H1 (cell line): Measurements from ENCODE around the gene PANX1. TPM values are rescaled to one million over a fixed set of nuclear protein-coding genes. Genes with fewer than 3 reads are reported as not detected.

ENCODE experiments used
- CTCF ChIA-PET: fragments of 300-600 bp; sonication (Branson Sonifier 250); formaldehyde crosslinking; loops from one replicate; lab custom pipeline; 2021; ENCODE audit not compliant: partially characterized antibody; lab: Charles Lee
- POLR2A ChIA-PET: fragments of 300-600 bp; sonication (Branson Sonifier 250); formaldehyde crosslinking; loops from one replicate; lab custom pipeline; 2021; ENCODE audit warnings: inconsistent platforms; ENCODE audit not compliant: partially characterized antibody; lab: Charles Lee
- DNase-seq, 2 experiments: peaks; one replicate each; pipeline versions ENCODE4 v3.0.0 to v3.0.0-alpha.2; 2010 to 2022; ENCODE audit warnings: low spot score in 2 of 2, low read depth in 1 of 2, mixed read lengths in 1 of 2
- FAIRE-seq: peaks from 2 replicates; lab custom pipeline; 2011; peaks lifted over from hg19 to GRCh38; lab: Jason Lieb, UNC
- H2AFZ ChIP-seq: 2 replicates; pipeline ENCODE4 v1.8.1; 2012; ENCODE audit warnings: low read length, inconsistent platforms
- H2AK5ac ChIP-seq: 2 replicates; pipeline ENCODE4 v1.6.1; 2013; ENCODE audit warnings: low read depth, low read length
- H2BK120ac ChIP-seq: replicated peaks from 2 replicates; pipeline ENCODE3; 2013; ENCODE audit warnings: low read depth, low read length, inconsistent platforms
- H2BK12ac ChIP-seq: 2 replicates; pipeline ENCODE4 v1.6.1; 2013; ENCODE audit warnings: low read depth, low read length
- H2BK15ac ChIP-seq: 2 replicates; pipeline ENCODE4 v1.6.1; 2013; ENCODE audit warnings: low read length
- H2BK20ac ChIP-seq: 2 replicates; pipeline ENCODE4 v1.6.1; 2013; ENCODE audit warnings: low read length
- H2BK5ac ChIP-seq: 2 replicates; pipeline ENCODE4 v1.6.1; 2013; ENCODE audit warnings: low read depth, low read length
- H3K14ac ChIP-seq: 2 replicates; pipeline ENCODE4 v1.6.1; 2013; ENCODE audit warnings: inconsistent platforms; ENCODE audit not compliant: insufficient read length
- H3K18ac ChIP-seq: 2 replicates; pipeline ENCODE4 v1.6.1; 2013; ENCODE audit warnings: low read length; ENCODE audit errors: extremely low read depth
- H3K23ac ChIP-seq: 2 replicates; pipeline ENCODE4 v1.6.1; 2013; ENCODE audit warnings: inconsistent platforms; ENCODE audit not compliant: insufficient read length
- H3K23me2 ChIP-seq: 2 replicates; pipeline ENCODE4 v1.6.1; 2013; ENCODE audit warnings: low read depth, low read length
- H3K27ac ChIP-seq: 2 replicates; pipeline ENCODE4 v1.6.1; 2011; ENCODE audit warnings: low read depth, low read length, inconsistent platforms
- H3K27me3 ChIP-seq, 4 experiments: replicated peaks in 1 of 4; 1 replicate in 1 of 4; 2 replicates in 3 of 4; pipeline versions ENCODE4 v1.6.1 to v1.8.1; 2011 to 2013; ENCODE audit warnings: low read length in 3 of 4, mild to moderate bottlenecking in 3 of 4, inconsistent platforms in 2 of 4, mixed read lengths in 2 of 4, moderate library complexity in 1 of 4; ENCODE audit not compliant: control insufficient read depth in 3 of 4, insufficient read depth in 3 of 4; ENCODE audit errors: extremely low read depth in 1 of 4
- H3K36me3 ChIP-seq, 4 experiments: 2 replicates each; pipeline versions ENCODE4 v1.6.1 to v1.8.1; 2011 to 2013; ENCODE audit warnings: mild to moderate bottlenecking in 4 of 4, low read length in 3 of 4, moderate library complexity in 2 of 4, control low read depth in 1 of 4, inconsistent platforms in 1 of 4; ENCODE audit not compliant: insufficient read depth in 4 of 4, control insufficient read depth in 2 of 4
- H3K4ac ChIP-seq: replicated peaks from 2 replicates; pipeline ENCODE3; 2013; ENCODE audit warnings: low read length, low read depth, mixed read lengths, inconsistent platforms; ENCODE audit not compliant: insufficient read length
- H3K4me1 ChIP-seq, 4 experiments: replicated peaks in 1 of 4; 1 replicate in 1 of 4; 2 replicates in 3 of 4; pipeline versions ENCODE4 v1.6.1 to v1.8.1; 2011 to 2013; ENCODE audit warnings: low read length in 3 of 4, inconsistent platforms in 2 of 4, mixed read lengths in 1 of 4; ENCODE audit not compliant: insufficient read depth in 4 of 4, control insufficient read depth in 3 of 4
- H3K4me2 ChIP-seq, 2 experiments: 2 replicates each; pipeline versions ENCODE4 v1.6.1 to v1.8.1; 2011 to 2013; ENCODE audit warnings: low read depth in 2 of 2, low read length in 2 of 2, control low read depth in 1 of 2, inconsistent platforms in 1 of 2, mild to moderate bottlenecking in 1 of 2; ENCODE audit not compliant: insufficient read depth in 1 of 2
- H3K4me3 ChIP-seq, 4 experiments: fragments of 200-600, 300-600 bp in 1 of 4; sonication (generic), shearing (Covaris generic), sonication (Bioruptor Twin) in 1 of 4; 2 replicates each; pipeline versions ENCODE4 v1.5.1 to v1.8.1; 2011 to 2016; ENCODE audit warnings: low read length in 4 of 4, low read depth in 3 of 4, control low read depth in 2 of 4, inconsistent platforms in 2 of 4, mild to moderate bottlenecking in 2 of 4, mixed read lengths in 1 of 4, moderate library complexity in 1 of 4; ENCODE audit not compliant: insufficient read depth in 2 of 4; ENCODE audit errors: extremely low read depth in 1 of 4
- H3K56ac ChIP-seq: replicated peaks from 2 replicates; pipeline ENCODE3; 2013; ENCODE audit warnings: low read depth, mild to moderate bottlenecking, mixed read lengths, low read length, inconsistent platforms; ENCODE audit not compliant: insufficient read length
- H3K79me1 ChIP-seq: 2 replicates; pipeline ENCODE4 v1.6.1; 2013; ENCODE audit warnings: low read depth, low read length, control low read depth
- H3K79me2 ChIP-seq, 2 experiments: 2 replicates each; pipeline versions ENCODE4 v1.6.1 to v1.8.1; 2012 to 2013; ENCODE audit warnings: low read length in 2 of 2, mild to moderate bottlenecking in 2 of 2, inconsistent platforms in 1 of 2; ENCODE audit not compliant: insufficient read depth in 2 of 2, control insufficient read depth in 1 of 2
- H3K9ac ChIP-seq, 4 experiments: replicated peaks in 1 of 4; 1 replicate in 1 of 4; 2 replicates in 3 of 4; pipeline versions ENCODE4 v1.6.1 to v1.8.1; 2011 to 2013; ENCODE audit warnings: low read depth in 3 of 4, low read length in 3 of 4, control low read depth in 2 of 4, mild to moderate bottlenecking in 2 of 4, moderate library complexity in 2 of 4, inconsistent platforms in 1 of 4; ENCODE audit errors: extremely low read depth in 1 of 4
- H3K9me3 ChIP-seq, 2 experiments: 2 replicates each; pipeline versions ENCODE4 v1.6.1 to v1.8.1; 2012 to 2013; ENCODE audit warnings: mild to moderate bottlenecking in 2 of 2, moderate library complexity in 2 of 2, control low read depth in 1 of 2, inconsistent platforms in 1 of 2, low read depth in 1 of 2, low read length in 1 of 2, mixed read lengths in 1 of 2; ENCODE audit not compliant: insufficient read depth in 2 of 2
- H4K20me1 ChIP-seq, 2 experiments: replicated peaks in 1 of 2; 2 replicates each; pipeline versions ENCODE3 to v1.8.1; 2011 to 2013; ENCODE audit warnings: inconsistent platforms in 2 of 2, low read length in 2 of 2, mild to moderate bottlenecking in 1 of 2; ENCODE audit not compliant: insufficient read depth in 2 of 2, control insufficient read depth in 1 of 2
- H4K5ac ChIP-seq: 2 replicates; pipeline ENCODE4 v1.6.1; 2013; ENCODE audit warnings: low read length, low read depth, mixed read lengths, inconsistent platforms; ENCODE audit not compliant: insufficient read length
- H4K8ac ChIP-seq: 2 replicates; pipeline ENCODE4 v1.8.0; 2013; ENCODE audit warnings: mild to moderate bottlenecking, moderate library complexity, low read length, inconsistent platforms; ENCODE audit not compliant: insufficient read depth; ENCODE audit errors: extremely low read depth
- H4K91ac ChIP-seq: replicated peaks from 2 replicates; pipeline ENCODE3; 2013; ENCODE audit warnings: low read length, mixed read lengths, inconsistent platforms; ENCODE audit not compliant: insufficient read length
- SP4 ChIP-seq: IDR thresholded peaks from 2 replicates; pipeline ENCODE4 v1.6.1; 2012; ENCODE audit warnings: low read length, inconsistent platforms
- TEAD4 ChIP-seq: IDR thresholded peaks from 2 replicates; pipeline ENCODE4 v1.6.1; 2012; ENCODE audit warnings: low read depth, low read length, inconsistent platforms, mixed read lengths
- WGBS, 2 experiments: shearing (Covaris generic) in 1 of 2; methylation state at CpG; one replicate each; pipeline versions ENCODE4 v1.1.6 to v1.1.7; 2013 to 2015; ENCODE audit warnings: low lambda C conversion rate in 2 of 2, mixed read lengths in 2 of 2, inconsistent platforms in 1 of 2, low coverage in 1 of 2, missing lambda C conversion rate in 1 of 2; ENCODE audit not compliant: insufficient replicate concordance in 2 of 2, insufficient coverage in 1 of 2, insufficient read length in 1 of 2; ENCODE audit errors: extremely low coverage in 1 of 2, missing lambda C conversion rate in 1 of 2; 5-methylcytosine and 5-hydroxymethylcytosine counted together
- polyA plus RNA-seq, 7 experiments: library from polyadenylated mRNA; depleted of rRNA in 3 of 7; stranded (reverse) in 5 of 7; unstranded in 2 of 7; fragments of >200 nt in 5 of 7; fragments of 200-250 nt in 2 of 7; gene quantifications; 1 replicate in 5 of 7; 2 replicates in 1 of 7; 4 replicates in 1 of 7; pipeline versions ENCODE4 v1.2.1 to v1.2.3, GENCODE V29; 2011 to 2013; ENCODE audit warnings: missing spikeins in 2 of 7, mixed read lengths in 2 of 7
- total RNA-seq: library from RNA; stranded (reverse); fragmentation: NEBNext Ultra II Directional; extraction: Animal tissue kit (Norgen Biotek cat#: 25700); gene quantifications from 2 replicates; pipeline ENCODE4 v1.2.1, GENCODE V29; 2021

The PANX1 gene
- total and polyA plus RNA-seq, 2 of the 8 experiments (the other 6 are each of a cell fraction or from before 2014, with no cell fraction given), result 15.9 to 35.2 TPM

DNA sequence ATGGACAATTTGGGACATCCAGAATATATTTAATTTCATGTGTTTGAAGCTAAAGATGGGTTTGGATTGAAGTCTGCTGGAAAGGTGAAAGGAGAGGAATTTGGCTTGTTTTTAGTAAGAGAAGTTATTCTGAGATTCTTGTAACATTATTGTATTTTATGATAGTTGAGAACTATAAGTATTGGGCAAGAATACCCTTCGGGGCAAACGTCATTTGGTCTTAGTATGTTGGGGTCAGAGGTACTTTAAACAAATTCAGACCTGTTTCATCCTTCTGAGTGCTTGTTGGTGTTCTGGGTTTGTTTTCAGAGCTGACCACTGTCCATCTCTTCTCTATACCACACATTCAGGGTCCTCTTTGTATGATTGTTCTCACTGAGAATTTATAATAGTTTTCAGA, 19.5 kb downstream of the PANX1 start:
- Histone ChIP-seq H4K91ac (no peak overlapping the region), H3K56ac (no peak overlapping the region), H3K23me2 (no peaks in the 10 kb centered on the region), H3K27me3 (no peaks in the 10 kb centered on the region), H4K20me1 (peaks cover 33 to 50% of the 10 kb centered on the region in 2 experiments), H3K18ac (no peak overlapping the region), H3K9ac (no peak overlapping the region), H4K5ac (no peak overlapping the region), H3K79me1 (peaks cover 35% of the 10 kb centered on the region), H2BK12ac (no peak overlapping the region), H3K27ac (no peak overlapping the region), H2BK5ac (no peak overlapping the region), H3K4me3 (no peak overlapping the region), H3K23ac (no peak overlapping the region), H2AK5ac (no peak overlapping the region), H3K4me2 (no peak overlapping the region), H3K36me3 (peaks cover 0 to 4% (median 0%) of the 10 kb centered on the region in 4 experiments; a peak in 2 of 8 replicates), H2AFZ (no peak overlapping the region), H3K79me2 (peaks cover 57 to 100% of the 10 kb centered on the region in 2 experiments), H2BK15ac (no peak overlapping the region), H3K14ac (no peak overlapping the region), H3K4me1 (peaks cover 9 to 34% (median 16%) of the 10 kb centered on the region in 4 experiments), H4K8ac (no peak overlapping the region), H3K4ac (no peak overlapping the region), H3K9me3 (no peaks in the 10 kb centered on the region), H2BK120ac (no peak overlapping the region), H2BK20ac (no peak overlapping the region)
- CTCF ChIA-PET, result interaction anchor here (0.9 kb wide), 1 partner anchor 357 kb away, joined by 5 read pairs; no protein-coding TSS in a partner anchor
- POLR2A ChIA-PET, result no interaction called here
- 87% methylated on average over 2 of the region's 2 CpGs; no CpG with 5 or more reads in 1 of the 2 experiments for WGBS, 2 experiments
- FAIRE-seq, result no peak
- DNase-seq, result no peak
- no peak for TF ChIP-seq SP4
- no peak for TF ChIP-seq TEAD4
